GM19238 (cell line): ENCODE data around the gene PIGO.
A peak's percentile ranks its signal among the peaks of the same experiment; 100 is the strongest.

ENCODE experiments used
- DNase-seq: peaks from one replicate; pipeline ENCODE4 v3.0.0; 2011; ENCODE audit warnings: low spot score; ENCODE audit not compliant: insufficient read length

PIGO gene

DNA sequence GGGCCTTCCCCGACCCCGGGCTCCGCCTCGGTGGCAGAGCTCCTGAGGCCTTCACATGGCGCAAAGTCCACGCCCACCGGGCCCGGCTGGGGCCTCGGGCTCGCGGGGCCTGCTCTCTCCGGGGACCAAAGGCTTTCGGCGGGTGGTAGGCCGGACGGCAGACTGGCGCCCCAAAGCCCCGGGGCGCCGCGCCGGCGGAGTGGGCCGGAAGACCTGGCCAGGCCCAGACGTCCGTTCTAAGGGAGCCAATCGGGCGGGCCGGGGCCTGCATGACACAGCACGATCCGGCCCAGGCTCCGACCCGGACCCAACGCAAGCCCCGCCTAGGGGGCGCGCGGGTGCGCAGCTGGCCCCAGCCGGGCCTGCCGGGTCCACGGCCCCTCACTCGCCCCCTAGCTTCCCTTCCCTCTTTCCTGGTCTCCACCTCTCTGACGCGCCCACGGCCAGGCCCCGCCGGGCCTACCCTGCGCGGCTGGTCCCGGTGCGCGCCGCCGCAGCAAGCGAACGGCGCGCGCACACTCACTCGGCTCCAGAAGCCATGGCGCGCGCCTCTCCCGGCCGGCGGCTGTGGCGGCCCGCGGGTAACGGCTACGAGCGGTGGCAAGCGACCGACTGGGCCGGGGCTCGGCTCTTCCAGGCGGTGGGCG, 24.5 kb downstream of the PIGO start:
- peak; percentile 79 for DNase-seq

- no peak for DNase-seq
These were observed 25.3 kb downstream of the PIGO start for GRCh38 chr9:35070823-35071813.

DNA sequence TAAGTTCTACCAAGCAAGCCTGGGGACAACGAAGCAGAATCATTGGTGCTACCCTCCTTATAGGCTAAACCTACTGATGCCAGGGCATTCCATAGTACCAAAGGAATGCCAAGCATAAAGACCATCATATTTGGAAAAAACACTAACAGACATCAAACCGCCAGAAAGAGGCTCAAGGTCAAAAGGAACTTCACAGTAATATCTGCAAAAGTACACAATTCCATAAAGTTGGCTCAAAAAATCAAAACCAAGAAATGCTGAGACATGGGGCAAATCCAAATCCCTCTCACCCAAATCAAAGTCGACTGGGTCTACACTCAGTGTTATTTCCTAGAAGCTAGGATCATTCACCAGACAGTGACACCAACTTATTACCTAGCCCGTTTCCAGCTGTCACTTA, 27.4 kb downstream of the PIGO start:
- DNase-seq: no peak

DNA sequence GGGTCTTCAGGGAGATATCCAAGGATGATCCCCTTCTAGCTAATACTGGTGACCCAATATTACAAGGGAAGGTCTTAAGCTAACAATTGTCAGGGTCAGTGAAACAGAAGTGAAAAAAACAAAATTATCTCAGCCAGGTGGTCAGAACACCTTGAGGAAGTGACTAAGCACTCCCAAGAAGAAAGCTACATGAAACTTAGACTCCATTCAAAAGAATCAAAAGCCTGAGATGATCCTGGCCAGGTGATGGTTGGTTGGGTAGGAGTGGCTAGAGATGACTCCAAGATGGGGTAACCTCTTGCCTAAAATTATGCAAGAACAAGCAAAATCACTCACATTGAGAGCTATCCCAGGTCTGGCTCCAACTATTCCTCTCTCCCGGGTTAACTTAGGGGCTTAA, 29.3 kb downstream of the PIGO start:
- DNase-seq: no peak

DNA sequence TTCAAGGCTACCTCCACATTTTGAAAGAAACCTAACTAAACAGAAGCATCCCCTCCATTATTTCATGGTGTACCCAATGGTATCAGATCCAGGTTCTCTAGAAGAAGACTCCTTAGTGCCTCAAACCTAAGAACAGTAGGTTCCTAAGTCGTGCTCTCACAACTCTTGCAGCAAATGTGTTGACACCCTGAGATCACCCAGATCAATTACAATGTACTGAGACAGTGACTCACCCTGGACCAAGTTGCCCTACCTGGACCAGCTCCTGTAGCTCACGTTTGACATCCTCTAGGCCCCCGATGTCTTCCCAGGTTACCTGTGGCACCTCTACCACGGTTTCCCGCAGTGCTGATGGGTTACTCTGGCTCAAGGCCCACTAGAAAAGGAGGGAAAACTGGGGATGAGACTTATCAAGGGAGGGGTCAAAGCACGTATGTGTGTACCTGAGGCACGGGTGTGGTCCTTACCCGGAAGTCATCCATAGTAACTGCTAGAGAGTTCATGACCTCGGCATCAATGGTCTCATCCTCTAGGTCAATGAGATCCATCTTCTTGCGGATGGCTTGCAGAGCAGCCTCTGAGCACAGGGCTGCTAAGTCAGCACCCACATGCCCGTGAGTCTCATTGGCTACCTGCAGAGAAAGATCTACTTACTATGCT, 35.7 kb downstream of the PIGO start:
- DNase-seq: no peak

GRCh38 chr9:35059438-35059837, 37.0 kb downstream of the PIGO start:
- DNase-seq: no peak

GRCh38 chr9:35057271-35057620, 39.1 kb downstream of the PIGO start:
- DNase-seq: no peak

DNA sequence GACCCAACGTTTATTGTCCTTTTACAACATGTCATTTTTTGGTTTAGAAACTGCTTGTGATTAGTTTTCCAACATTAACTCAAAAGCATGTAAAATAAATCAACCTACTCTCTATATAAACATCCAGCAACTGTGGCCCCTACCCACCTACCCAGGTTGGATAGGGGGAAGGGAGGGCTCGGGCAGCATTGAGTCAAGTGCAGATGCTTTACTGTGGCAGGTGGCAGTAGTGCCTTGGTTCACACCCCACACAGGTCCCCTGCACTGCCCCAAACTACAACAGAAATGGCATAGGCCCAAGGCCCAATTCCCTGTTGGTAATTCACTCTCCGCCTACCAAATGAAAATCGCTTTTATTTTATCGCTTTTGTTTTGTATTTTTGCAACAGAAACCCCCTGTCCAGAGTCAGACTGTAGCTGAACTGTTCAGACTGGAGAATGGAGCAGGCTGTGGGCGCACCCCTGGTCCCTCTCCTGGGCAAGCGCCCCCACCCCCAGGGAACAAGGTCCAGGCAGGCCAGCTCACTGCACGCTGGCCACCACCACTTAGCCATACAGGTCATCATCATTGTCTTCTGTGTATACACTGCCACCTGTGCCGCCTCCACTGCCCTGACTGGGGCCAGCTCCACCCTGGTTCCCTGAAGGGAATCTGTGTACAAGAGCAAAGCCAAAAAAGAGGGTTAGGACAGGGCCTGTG, 39.7 kb downstream of the PIGO start:
- DNase-seq: no peak

GRCh38 chr9:35054871-35055644, 41.3 kb downstream of the PIGO start:
- DNase-seq: no peak

DNA sequence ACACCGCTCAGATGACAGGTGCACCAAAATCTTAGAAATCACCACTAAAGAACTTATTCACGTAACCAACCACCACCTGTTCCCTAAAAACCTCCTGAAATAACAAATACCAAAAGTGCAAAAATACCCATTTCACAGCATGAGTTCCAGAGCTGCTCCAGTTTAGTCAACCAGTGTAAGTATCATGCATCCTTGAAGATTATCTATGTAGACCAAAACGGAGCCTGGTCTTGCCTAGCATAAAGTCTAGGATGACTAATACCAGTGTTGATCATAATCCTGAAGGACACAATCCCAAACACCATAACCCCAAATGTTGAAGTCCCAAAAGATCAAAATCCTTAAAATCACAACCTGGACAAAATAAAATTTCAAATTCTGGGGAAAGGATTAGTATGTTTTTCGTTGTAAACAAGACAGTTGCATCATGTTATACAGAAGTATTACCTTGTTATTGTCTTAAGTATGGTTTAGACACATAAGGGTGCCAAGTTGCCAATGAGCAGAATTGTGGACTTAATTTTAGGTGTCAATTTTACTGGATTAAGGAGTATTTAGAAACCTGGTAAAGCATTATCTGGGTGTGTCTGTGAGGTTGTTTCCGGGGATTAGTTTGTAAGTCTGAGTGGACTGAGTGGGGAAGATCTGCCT, 42.1 kb downstream of the PIGO start:
- DNase-seq: no peak

DNA sequence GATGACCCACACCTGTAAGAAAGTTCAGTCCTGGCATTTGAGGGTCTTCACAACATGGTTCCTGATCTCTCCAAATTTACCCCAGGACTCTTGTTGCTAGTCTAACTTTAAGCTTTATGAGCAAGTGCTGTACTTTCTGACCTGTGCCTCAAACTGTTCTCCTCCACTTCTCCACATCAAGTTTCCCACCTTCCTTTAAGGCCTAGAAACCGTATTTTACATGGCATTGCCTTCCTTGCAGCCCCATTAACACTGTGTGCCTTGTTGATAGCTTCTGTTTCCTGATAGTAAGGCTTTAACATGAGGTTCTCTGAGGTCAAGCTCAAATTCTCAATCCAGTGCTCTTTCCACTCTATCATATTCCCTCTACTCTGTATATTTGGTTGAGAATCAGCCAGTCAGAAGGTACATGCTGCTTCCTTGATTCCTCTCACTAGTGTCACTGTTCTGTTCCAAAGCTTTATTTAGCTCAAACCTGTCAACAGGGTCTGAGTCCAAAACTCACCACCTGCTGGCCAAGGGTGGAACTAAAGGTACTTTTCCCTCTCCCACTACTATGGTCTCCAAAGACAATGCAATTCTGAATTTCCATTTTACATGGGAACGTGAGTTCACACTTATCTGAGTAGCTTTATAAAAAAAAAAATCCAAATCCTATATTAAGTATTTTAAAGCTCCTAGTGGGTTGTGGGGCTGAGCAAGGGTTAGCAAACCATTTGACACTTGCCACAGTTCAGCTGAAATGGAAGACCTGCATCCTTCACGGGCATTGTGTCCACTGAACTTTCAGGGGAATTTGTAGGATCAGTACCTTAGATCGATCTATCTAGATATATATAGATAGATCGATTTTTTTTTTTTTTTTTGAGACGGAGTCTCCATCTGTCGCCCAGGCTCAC, 45.1 kb downstream of the PIGO start:
- peak; percentile 39 for DNase-seq

DNA sequence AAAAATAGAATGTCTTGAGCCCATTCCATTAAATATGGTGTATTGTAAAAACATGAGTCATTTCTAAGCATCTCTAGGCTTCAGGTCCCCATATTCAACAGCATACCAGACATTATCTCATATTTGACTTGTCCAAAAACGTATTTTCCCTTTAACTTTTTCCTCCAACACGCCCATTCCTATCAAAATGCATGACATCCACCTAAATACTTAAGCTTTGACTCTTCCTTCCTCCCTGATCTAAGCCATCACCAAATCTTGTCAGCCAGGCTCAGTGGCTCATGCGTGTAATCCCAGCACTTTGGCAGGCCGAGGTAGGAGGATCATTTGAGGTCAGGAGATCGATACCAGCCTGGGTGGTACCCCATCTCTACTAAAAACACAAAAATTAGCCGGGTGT, 47.9 kb downstream of the PIGO start:
- DNase-seq: no peak

- no peak for DNase-seq
These were observed 52.3 kb downstream of the PIGO start for GRCh38 chr9:35044071-35044470.

GRCh38 chr9:35042891-35043545, 53.4 kb downstream of the PIGO start:
- DNase-seq: no peak

GRCh38 chr9:35042081-35042604, 54.2 kb downstream of the PIGO start:
- no peak for DNase-seq
